ENCODE data around the gene RASIP1. TPM values are rescaled to one million over a fixed set of nuclear protein-coding genes. Genes with fewer than 3 reads are reported as not detected.
"Not testable (repeated sequence)": the region's sequence is repeated elsewhere in the genome, so short reads cannot be mapped to it uniquely, and the experiment has no call there.

RASIP1 gene
- polyA plus RNA-seq, 1 experiment = 1.1 TPM

DNA sequence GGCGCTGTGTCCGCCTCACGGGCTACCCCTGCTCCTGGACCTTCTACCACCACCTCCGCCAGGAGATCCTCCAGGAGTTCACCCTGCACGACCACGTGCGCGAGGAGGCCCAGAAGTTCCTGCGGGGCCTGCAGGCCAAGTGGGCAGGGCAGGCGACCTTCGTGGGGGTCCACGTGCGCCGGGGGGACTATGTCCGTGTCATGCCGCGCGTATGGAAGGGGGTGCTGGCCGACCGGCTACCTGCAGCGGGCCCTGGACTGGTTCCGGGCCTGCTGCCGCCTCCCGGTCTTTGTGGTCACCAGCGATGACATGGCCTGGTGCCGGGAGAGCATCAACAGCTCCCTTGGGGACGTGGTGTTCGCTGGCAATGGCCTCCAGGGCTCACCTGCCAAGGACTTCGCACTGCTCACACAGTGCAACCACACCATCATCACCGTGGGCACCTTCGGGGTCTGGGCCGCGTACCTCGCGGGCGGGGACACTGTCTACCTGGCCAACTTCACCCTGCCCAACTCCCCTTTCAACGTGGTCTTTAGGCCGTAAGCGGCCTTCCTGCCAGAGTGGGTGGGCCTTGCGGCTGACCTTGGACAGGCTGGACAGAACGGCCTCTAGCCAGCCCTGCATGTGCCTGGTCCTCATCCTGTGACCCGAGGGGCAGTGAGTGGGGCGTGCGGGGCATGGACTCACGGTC is 59.8 kb downstream of the RASIP1 start:
- ChIA-PET CTCF (interaction anchor here (1.0 kb wide), 1 partner anchor 58 kb away, joined by 3 read pairs; no protein-coding TSS in a partner anchor), POLR2A (no interaction called here)
- DNase-seq (ENCODE audit: low read depth) = no peak
- Histone ChIP-seq H3K4me3 (ENCODE audit: low read depth, low read length) (no peak overlapping the region), H3K36me3 (ENCODE audit: control insufficient read depth, insufficient read depth, low read length) (no peaks in the 10 kb centered on the region), H3K27me3 (ENCODE audit: control insufficient read depth, insufficient read depth, low read length) (no peaks in the 10 kb centered on the region; the same call in 1 of the 2 replicates)
- TF ChIP-seq, protein P1, sequence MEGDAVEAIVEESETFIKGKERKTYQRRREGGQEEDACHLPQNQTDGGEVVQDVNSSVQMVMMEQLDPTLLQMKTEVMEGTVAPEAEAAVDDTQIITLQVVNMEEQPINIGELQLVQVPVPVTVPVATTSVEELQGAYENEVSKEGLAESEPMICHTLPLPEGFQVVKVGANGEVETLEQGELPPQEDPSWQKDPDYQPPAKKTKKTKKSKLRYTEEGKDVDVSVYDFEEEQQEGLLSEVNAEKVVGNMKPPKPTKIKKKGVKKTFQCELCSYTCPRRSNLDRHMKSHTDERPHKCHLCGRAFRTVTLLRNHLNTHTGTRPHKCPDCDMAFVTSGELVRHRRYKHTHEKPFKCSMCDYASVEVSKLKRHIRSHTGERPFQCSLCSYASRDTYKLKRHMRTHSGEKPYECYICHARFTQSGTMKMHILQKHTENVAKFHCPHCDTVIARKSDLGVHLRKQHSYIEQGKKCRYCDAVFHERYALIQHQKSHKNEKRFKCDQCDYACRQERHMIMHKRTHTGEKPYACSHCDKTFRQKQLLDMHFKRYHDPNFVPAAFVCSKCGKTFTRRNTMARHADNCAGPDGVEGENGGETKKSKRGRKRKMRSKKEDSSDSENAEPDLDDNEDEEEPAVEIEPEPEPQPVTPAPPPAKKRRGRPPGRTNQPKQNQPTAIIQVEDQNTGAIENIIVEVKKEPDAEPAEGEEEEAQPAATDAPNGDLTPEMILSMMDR (IDR thresholded peaks at IDR 0.05; ENCODE audit: insufficient read depth, low read depth, low read length) = no peak

- CTCF ChIA-PET; H3K36me3 ChIP-seq (ENCODE audit: control insufficient read depth, insufficient read depth, low read length); H3K4me3 ChIP-seq (ENCODE audit: low read depth, low read length); POLR2A ChIA-PET; DNase-seq (ENCODE audit: low read depth); H3K27me3 ChIP-seq (ENCODE audit: control insufficient read depth, insufficient read depth, low read length): not testable (repeated sequence)
Observed at GRCh38 chr19:48680006-48680405, 60.4 kb downstream of the RASIP1 start.

- CTCF ChIA-PET = no interaction called here
- POLR2A ChIA-PET = no interaction called here
Observed at GRCh38 chr19:48678201-48678600, 62.2 kb downstream of the RASIP1 start.

GRCh38 chr19:48676887-48677286 is 63.5 kb downstream of the RASIP1 start:
- CTCF ChIA-PET = interaction anchor here (0.6 to 2.0 kb wide), 5 partner anchors 10 to 294 kb away, joined by 3 to 13 read pairs (median 4); partner anchors contain the start of genes CA11 and FUT2
- H3K36me3 ChIP-seq (ENCODE audit: control insufficient read depth, insufficient read depth, low read length) = no peaks in the 10 kb centered on the region
- no peak for DNase-seq (ENCODE audit: low read depth)
- H3K4me3 ChIP-seq (ENCODE audit: low read depth, low read length) = no peak overlapping the region
- no peaks in the 10 kb centered on the region; the same call in 1 of the 2 replicates for H3K27me3 ChIP-seq (ENCODE audit: control insufficient read depth, insufficient read depth, low read length)
- POLR2A ChIA-PET = no interaction called here
- TF ChIP-seq, protein P1 (IDR thresholded peaks at IDR 0.05; ENCODE audit: insufficient read depth, low read depth, low read length) = no peak

More at GRCh38 chr19:48678201-48678600, 62.2 kb downstream of the RASIP1 start:
- Histone ChIP-seq H3K27me3 (ENCODE audit: control insufficient read depth, insufficient read depth, low read length) (no peaks in the 10 kb centered on the region; the same call in 1 of the 2 replicates), H3K36me3 (ENCODE audit: control insufficient read depth, insufficient read depth, low read length) (no peaks in the 10 kb centered on the region), H3K4me3 (ENCODE audit: low read depth, low read length) (no peak overlapping the region)
- TF ChIP-seq, protein P1 (IDR thresholded peaks at IDR 0.05; ENCODE audit: insufficient read depth, low read depth, low read length) = no peak
- DNase-seq (ENCODE audit: low read depth) = no peak

GRCh38 chr19:48676487-48676886 is 63.9 kb downstream of the RASIP1 start:
- DNase-seq (ENCODE audit: low read depth) = no peak
- CTCF ChIA-PET = interaction anchor here (0.6 to 2.6 kb wide), 9 partner anchors 9 to 294 kb away, joined by 3 to 13 read pairs (median 5); partner anchors contain the start of genes CA11 and FUT2
- TF ChIP-seq, protein P1 (IDR thresholded peaks at IDR 0.05; ENCODE audit: insufficient read depth, low read depth, low read length) = no peak
- POLR2A ChIA-PET = no interaction called here
- H3K27me3 ChIP-seq (ENCODE audit: control insufficient read depth, insufficient read depth, low read length) = no peaks in the 10 kb centered on the region; the same call in 1 of the 2 replicates
- no peak overlapping the region for H3K4me3 ChIP-seq (ENCODE audit: low read depth, low read length)
- H3K36me3 ChIP-seq (ENCODE audit: control insufficient read depth, insufficient read depth, low read length) = no peaks in the 10 kb centered on the region
